ENCODE results near the gene OR52E2. TPM values are rescaled to one million over a fixed set of nuclear protein-coding genes. Genes with fewer than 3 reads are reported as not detected.

Gene OR52E2
- total and polyA plus RNA-seq, 2 experiments from 2014 or later, result not detected

DNA sequence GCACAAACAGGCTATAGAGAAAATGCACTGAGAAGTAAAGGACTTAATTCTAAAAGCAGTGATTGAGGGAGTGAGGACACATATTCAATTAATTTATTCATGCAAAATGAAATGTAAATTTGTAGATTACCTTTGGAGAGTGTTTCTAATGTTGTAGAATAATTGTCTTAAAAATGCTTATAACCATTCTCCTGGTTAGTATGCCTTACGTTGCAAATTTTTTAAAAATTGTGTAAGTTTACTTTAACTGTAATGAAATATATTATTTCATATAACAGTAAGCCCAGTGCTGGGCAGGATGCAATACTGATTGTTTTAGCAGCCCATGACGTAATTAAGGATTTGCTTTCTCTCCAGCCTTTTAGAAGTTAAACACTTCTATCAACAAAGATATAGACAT, 36.6 kb upstream of the OR52E2 start:
- Histone ChIP-seq H3K4me1 (ENCODE audit: insufficient read depth) (no peaks in the 10 kb centered on the region), H3K27ac (no peak overlapping the region), H3K9me3 (ENCODE audit: low read depth) (no peaks in the 10 kb centered on the region), H3K4me2 (no peak overlapping the region), H3K9me2 (replicated peaks; ENCODE audit: insufficient read depth) (no peaks in the 10 kb centered on the region), H3K36me3 (replicated peaks; ENCODE audit: insufficient read depth, low read depth) (no peaks in the 10 kb centered on the region), H4K20me1 (ENCODE audit: insufficient read depth, poor library complexity, severe bottlenecking) (no peaks in the 10 kb centered on the region), H3K4me3 (no peak overlapping the region), H3K79me2 (no peaks in the 10 kb centered on the region), H3K27me3 (no peaks in the 10 kb centered on the region), H2AFZ (no peak overlapping the region)
- TF ChIP-seq, protein P1, sequence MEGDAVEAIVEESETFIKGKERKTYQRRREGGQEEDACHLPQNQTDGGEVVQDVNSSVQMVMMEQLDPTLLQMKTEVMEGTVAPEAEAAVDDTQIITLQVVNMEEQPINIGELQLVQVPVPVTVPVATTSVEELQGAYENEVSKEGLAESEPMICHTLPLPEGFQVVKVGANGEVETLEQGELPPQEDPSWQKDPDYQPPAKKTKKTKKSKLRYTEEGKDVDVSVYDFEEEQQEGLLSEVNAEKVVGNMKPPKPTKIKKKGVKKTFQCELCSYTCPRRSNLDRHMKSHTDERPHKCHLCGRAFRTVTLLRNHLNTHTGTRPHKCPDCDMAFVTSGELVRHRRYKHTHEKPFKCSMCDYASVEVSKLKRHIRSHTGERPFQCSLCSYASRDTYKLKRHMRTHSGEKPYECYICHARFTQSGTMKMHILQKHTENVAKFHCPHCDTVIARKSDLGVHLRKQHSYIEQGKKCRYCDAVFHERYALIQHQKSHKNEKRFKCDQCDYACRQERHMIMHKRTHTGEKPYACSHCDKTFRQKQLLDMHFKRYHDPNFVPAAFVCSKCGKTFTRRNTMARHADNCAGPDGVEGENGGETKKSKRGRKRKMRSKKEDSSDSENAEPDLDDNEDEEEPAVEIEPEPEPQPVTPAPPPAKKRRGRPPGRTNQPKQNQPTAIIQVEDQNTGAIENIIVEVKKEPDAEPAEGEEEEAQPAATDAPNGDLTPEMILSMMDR (IDR thresholded peaks at IDR 0.05; ENCODE audit: poor library complexity), result no peak
- TF ChIP-seq EZH2phosphoT487 (IDR thresholded peaks at IDR 0.05; ENCODE audit: low read depth, severe bottlenecking, unreplicated experiment) (no peak), EZH2 (IDR thresholded peaks at IDR 0.05; ENCODE audit: borderline replicate concordance) (no peak)
- DNase-seq (ENCODE audit: low spot score), result no peak
- 76% methylated on average over 2 of the region's 2 CpGs for whole genome bisulfite sequencing (ENCODE audit: low lambda C conversion rate, missing lambda C conversion rate)

DNA sequence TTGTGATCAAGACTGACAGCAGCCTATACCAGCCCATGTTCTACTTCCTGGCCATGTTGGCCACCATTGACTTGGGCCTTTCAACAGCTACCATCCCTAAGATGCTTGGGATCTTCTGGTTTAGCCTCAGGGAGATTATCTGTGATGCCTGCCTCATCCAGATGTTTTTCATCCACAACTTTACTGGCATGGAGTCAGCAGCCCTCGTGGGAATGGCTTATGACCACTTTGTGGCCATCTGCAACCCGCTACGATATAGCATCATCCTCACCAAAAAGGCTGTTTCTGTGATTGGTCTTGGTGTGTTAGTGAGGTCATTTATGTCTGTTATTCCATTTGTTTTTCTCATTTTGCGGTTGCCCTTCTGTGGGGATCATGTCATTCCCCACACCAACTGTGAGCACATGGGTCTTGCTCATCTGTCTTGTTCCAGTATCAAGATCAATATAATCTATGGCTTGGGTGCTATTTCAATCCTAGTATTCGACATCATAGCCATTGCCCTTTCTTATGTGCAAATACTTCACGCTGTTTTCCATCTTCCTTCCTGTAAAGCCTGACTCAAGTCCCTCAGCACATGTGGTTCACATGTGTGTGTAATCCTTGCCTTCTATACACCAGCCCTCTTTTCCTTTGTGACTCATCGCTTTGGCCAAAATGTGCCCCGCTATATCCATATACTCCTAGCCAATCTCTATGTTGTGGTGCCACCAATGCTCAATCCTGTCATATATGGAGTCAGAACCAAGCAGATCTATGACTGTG, 33.6 kb upstream of the OR52E2 start:
- no peak overlapping the region for H2AFZ ChIP-seq
- no peaks in the 10 kb centered on the region for H3K9me2 ChIP-seq (replicated peaks; ENCODE audit: insufficient read depth)
- no peaks in the 10 kb centered on the region for H3K36me3 ChIP-seq (replicated peaks; ENCODE audit: insufficient read depth, low read depth)
- 85% methylated on average over 8 of the region's 8 CpGs for WGBS (ENCODE audit: low lambda C conversion rate, missing lambda C conversion rate)
- no peak for DNase-seq (ENCODE audit: low spot score)
- H3K4me3 ChIP-seq, result no peak overlapping the region
- no peaks in the 10 kb centered on the region for H3K79me2 ChIP-seq
- H3K27ac ChIP-seq, result no peak overlapping the region
- no peak overlapping the region for H3K4me2 ChIP-seq
- H3K27me3 ChIP-seq, result no peaks in the 10 kb centered on the region
- no peaks in the 10 kb centered on the region for H4K20me1 ChIP-seq (ENCODE audit: insufficient read depth, poor library complexity, severe bottlenecking)
- TF ChIP-seq EZH2phosphoT487 (IDR thresholded peaks at IDR 0.05; ENCODE audit: low read depth, severe bottlenecking, unreplicated experiment), result no peak
- TF ChIP-seq EZH2 (IDR thresholded peaks at IDR 0.05; ENCODE audit: borderline replicate concordance), result no peak
- TF ChIP-seq, protein P1 (IDR thresholded peaks at IDR 0.05; ENCODE audit: poor library complexity), result no peak
- H3K4me1 ChIP-seq (ENCODE audit: insufficient read depth), result no peaks in the 10 kb centered on the region
- H3K9me3 ChIP-seq (ENCODE audit: low read depth), result no peaks in the 10 kb centered on the region

DNA sequence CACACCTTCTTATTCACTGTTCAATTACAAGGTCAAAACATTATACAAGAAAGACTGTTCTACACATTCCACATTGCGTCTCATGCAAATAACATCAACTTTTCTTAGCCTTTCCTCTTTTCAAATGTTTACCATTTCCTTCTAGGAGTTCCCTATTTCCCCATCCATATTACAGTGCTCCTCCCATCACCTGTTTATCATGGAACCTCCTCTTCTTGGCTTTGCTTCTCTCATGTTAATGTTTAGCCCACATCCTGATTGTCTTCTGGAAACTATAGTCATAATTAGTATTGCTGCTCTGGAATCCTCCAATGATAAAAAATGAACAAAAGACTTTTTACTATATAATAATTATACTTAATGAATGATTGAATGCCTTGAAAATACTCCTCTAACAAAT, 31.2 kb upstream of the OR52E2 start:
- H2AFZ ChIP-seq, result no peak overlapping the region
- H3K79me2 ChIP-seq, result no peaks in the 10 kb centered on the region
- no peaks in the 10 kb centered on the region for H3K4me1 ChIP-seq (ENCODE audit: insufficient read depth)
- H4K20me1 ChIP-seq (ENCODE audit: insufficient read depth, poor library complexity, severe bottlenecking), result no peaks in the 10 kb centered on the region
- WGBS (ENCODE audit: low lambda C conversion rate, missing lambda C conversion rate), result 91% methylated on average over 1 of the region's 1 CpG
- no peaks in the 10 kb centered on the region for H3K9me2 ChIP-seq (replicated peaks; ENCODE audit: insufficient read depth)
- no peak overlapping the region for H3K4me3 ChIP-seq
- H3K9me3 ChIP-seq (ENCODE audit: low read depth), result no peaks in the 10 kb centered on the region
- H3K4me2 ChIP-seq, result no peak overlapping the region
- no peak for DNase-seq (ENCODE audit: low spot score)
- no peak overlapping the region for H3K27ac ChIP-seq
- H3K27me3 ChIP-seq, result no peaks in the 10 kb centered on the region
- no peaks in the 10 kb centered on the region for H3K36me3 ChIP-seq (replicated peaks; ENCODE audit: insufficient read depth, low read depth)
- TF ChIP-seq, protein P1 (IDR thresholded peaks at IDR 0.05; ENCODE audit: poor library complexity), result no peak
- TF ChIP-seq EZH2phosphoT487 (IDR thresholded peaks at IDR 0.05; ENCODE audit: low read depth, severe bottlenecking, unreplicated experiment), result no peak
- TF ChIP-seq EZH2 (IDR thresholded peaks at IDR 0.05; ENCODE audit: borderline replicate concordance), result no peak

Data from hepatocyte (in vitro differentiated cells).